ENCODE data around the gene WDR35.
A peak's percentile ranks its signal among the peaks of the same experiment; 100 is the strongest.

Gene WDR35

DNA sequence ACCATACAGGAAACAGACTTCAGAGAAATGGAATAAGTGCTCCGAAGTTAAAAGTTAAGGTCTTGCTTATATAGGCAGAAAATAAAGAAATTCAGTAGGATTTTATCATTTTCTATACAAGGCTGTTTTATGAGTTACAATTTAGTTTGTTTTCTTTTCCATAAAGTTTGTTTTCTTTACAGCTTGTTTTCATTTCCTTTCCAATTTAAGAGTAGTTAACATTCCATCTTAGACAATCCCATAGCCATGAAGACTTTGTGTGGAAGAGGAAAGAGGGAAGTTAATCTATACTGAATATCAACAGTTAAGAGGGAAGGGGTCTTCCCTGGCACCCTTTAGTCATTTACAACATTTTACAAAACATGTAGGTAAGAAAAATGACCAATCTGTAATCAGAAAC, 114.6 kb downstream of the WDR35 start:
- Histone ChIP-seq H3K36me3 (ENCODE audit: control insufficient read depth in 2 of 2, insufficient read depth in 2 of 2, low read length in 2 of 2) (no peaks in the 10 kb centered on the region), H3K9me3 (ENCODE audit: control insufficient read depth in 2 of 2, low read length in 2 of 2) (no peaks in the 10 kb centered on the region), H3K4me1 (ENCODE audit: control insufficient read depth in 2 of 2, insufficient read depth in 2 of 2, low read length in 2 of 2) (no peaks in the 10 kb centered on the region), H3K9ac (ENCODE audit: low read depth in 1 of 2, low read length in 2 of 2) (no peak overlapping the region), H3K27me3 (ENCODE audit: control insufficient read depth in 2 of 2, insufficient read depth in 2 of 2, low read length in 2 of 2) (no peaks in the 10 kb centered on the region), H3K4me3 (ENCODE audit: low read length in 2 of 2) (no peak overlapping the region), H3K27ac (ENCODE audit: low read depth in 2 of 2, low read length in 2 of 2) (no peak overlapping the region)

DNA sequence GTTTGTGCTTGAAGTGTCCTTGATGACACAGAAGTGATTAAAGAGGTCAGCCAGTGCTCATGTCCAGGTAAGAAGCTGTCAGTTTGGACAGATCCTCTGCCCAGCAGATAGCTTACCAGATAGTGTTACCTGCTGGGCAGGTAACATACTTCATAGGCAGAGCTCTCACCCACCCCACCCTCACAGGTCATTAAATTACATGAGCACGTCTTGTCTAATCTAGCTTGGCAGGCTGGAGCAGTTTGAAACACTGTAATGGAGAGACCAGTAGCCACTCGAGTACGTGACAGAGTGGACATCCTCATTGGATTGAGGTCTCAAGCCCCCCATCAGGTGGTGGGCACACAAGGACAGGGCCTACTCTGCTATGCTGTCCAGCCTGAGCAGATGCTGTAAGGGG, 115.2 kb downstream of the WDR35 start:
- H3K36me3 ChIP-seq (ENCODE audit: control insufficient read depth in 2 of 2, insufficient read depth in 2 of 2, low read length in 2 of 2): no peaks in the 10 kb centered on the region
- no peak overlapping the region for H3K4me3 ChIP-seq (ENCODE audit: low read length in 2 of 2)
- no peaks in the 10 kb centered on the region for H3K4me1 ChIP-seq (ENCODE audit: control insufficient read depth in 2 of 2, insufficient read depth in 2 of 2, low read length in 2 of 2)
- no peaks in the 10 kb centered on the region for H3K9me3 ChIP-seq (ENCODE audit: control insufficient read depth in 2 of 2, low read length in 2 of 2)
- H3K27me3 ChIP-seq (ENCODE audit: control insufficient read depth in 2 of 2, insufficient read depth in 2 of 2, low read length in 2 of 2): no peaks in the 10 kb centered on the region
- no peak overlapping the region for H3K27ac ChIP-seq (ENCODE audit: low read depth in 2 of 2, low read length in 2 of 2)
- no peak overlapping the region for H3K9ac ChIP-seq (ENCODE audit: low read depth in 1 of 2, low read length in 2 of 2)

DNA sequence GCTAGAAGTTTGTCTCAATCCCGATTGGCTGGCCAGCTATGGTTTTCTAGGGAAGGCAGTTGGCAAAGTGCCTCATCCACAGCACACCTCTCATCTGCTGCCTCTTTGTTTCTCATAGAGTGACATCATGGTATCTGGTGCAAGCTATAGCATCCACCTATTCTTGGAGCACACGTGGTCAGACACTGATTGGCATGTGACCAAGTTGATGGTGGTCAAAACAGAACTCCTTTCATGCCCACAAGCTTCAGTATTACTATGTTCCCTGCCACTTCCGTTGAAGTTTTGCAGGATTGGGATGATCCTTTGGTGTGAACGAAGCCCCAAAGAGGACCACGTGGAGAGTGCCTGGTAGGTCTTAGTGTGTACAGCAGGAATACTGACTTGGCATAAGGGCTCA, 116.9 kb downstream of the WDR35 start:
- H3K27ac ChIP-seq (ENCODE audit: low read depth in 2 of 2, low read length in 2 of 2): no peak overlapping the region
- no peaks in the 10 kb centered on the region for H3K27me3 ChIP-seq (ENCODE audit: control insufficient read depth in 2 of 2, insufficient read depth in 2 of 2, low read length in 2 of 2)

DNA sequence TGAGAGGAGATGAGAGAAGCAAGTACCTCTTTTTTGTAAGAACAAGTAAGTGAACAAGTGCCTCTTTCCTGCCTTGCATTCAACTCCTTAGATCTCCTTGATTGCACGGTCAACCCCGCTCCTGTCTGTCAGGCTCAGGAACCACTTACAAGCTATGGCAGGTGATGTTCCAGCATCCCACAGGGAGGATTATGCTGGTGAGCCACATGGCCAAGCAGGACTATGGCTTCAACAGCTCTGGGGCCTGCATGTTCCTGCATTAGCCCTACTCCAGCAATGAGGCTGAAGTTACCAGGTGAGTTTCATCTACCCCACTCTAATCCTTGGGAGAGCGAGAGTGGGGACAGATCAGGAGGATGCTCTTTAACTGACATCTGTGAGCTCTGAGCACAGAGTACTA, 117.6 kb downstream of the WDR35 start:
- no peak overlapping the region for H3K27ac ChIP-seq (ENCODE audit: low read depth in 2 of 2, low read length in 2 of 2)
- H3K9ac ChIP-seq (ENCODE audit: low read depth in 1 of 2, low read length in 2 of 2): no peak overlapping the region
- peaks cover 3 to 4% of the 10 kb centered on the region in 2 donors for H3K4me1 ChIP-seq (ENCODE audit: control insufficient read depth in 2 of 2, insufficient read depth in 2 of 2, low read length in 2 of 2)
- H3K27me3 ChIP-seq (ENCODE audit: control insufficient read depth in 2 of 2, insufficient read depth in 2 of 2, low read length in 2 of 2): no peaks in the 10 kb centered on the region
- no peaks in the 10 kb centered on the region for H3K36me3 ChIP-seq (ENCODE audit: control insufficient read depth in 2 of 2, insufficient read depth in 2 of 2, low read length in 2 of 2)
- H3K4me3 ChIP-seq (ENCODE audit: low read length in 2 of 2): no peak overlapping the region
- no peaks in the 10 kb centered on the region for H3K9me3 ChIP-seq (ENCODE audit: control insufficient read depth in 2 of 2, low read length in 2 of 2)

More for the DNA sequence above, 116.9 kb downstream of the WDR35 start:
- peaks cover 3 to 4% of the 10 kb centered on the region in 2 donors for H3K4me1 ChIP-seq (ENCODE audit: control insufficient read depth in 2 of 2, insufficient read depth in 2 of 2, low read length in 2 of 2)
- no peaks in the 10 kb centered on the region for H3K9me3 ChIP-seq (ENCODE audit: control insufficient read depth in 2 of 2, low read length in 2 of 2)
- no peaks in the 10 kb centered on the region for H3K36me3 ChIP-seq (ENCODE audit: control insufficient read depth in 2 of 2, insufficient read depth in 2 of 2, low read length in 2 of 2)
- no peak overlapping the region for H3K9ac ChIP-seq (ENCODE audit: low read depth in 1 of 2, low read length in 2 of 2)
- H3K4me3 ChIP-seq (ENCODE audit: low read length in 2 of 2): no peak overlapping the region

DNA sequence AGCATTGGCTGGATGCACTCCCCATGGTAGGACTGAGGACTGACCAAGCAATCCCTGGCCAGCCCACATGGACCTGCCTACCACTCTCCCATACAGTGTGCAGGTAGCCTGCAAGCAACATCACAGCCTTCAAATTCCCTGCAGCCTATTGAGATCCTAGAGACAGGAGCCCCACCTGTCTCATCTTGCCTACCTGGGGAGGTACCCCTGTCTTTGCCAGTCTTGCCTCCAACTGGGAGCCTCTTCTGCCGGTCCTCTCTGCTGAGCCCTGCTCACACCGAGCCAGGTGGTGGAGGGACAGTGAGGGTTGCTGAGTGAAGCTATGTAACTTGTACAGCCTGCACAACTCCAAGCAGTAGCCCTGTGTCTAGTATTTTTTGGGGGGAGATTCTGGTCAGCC, 118.1 kb downstream of the WDR35 start:
- Histone ChIP-seq H3K4me1 (ENCODE audit: control insufficient read depth in 2 of 2, insufficient read depth in 2 of 2, low read length in 2 of 2) (peaks cover 3 to 4% of the 10 kb centered on the region in 2 donors), H3K9ac (ENCODE audit: low read depth in 1 of 2, low read length in 2 of 2) (no peak overlapping the region), H3K36me3 (ENCODE audit: control insufficient read depth in 2 of 2, insufficient read depth in 2 of 2, low read length in 2 of 2) (no peaks in the 10 kb centered on the region), H3K27me3 (ENCODE audit: control insufficient read depth in 2 of 2, insufficient read depth in 2 of 2, low read length in 2 of 2) (no peaks in the 10 kb centered on the region), H3K27ac (ENCODE audit: low read depth in 2 of 2, low read length in 2 of 2) (no peak overlapping the region), H3K4me3 (ENCODE audit: low read length in 2 of 2) (no peak overlapping the region), H3K9me3 (ENCODE audit: control insufficient read depth in 2 of 2, low read length in 2 of 2) (no peaks in the 10 kb centered on the region)

DNA sequence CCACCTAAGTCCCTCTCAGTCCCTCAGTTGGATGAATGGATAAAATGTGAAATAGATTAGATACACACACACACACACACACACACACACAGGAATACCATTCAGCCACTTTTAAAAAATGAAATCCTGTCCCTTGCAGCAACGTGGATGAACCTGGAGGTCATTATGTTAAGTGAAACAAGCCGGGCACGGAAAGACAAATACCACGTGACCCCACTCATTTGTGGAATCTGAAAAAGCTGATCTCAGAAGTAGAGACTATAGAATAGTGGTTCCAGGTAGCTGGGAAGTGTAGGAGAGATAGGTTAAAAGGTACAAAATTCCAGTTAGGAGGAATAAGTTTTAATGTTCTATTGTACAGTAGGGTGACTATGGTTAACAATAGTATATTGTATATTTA, 119.1 kb downstream of the WDR35 start:
- Histone ChIP-seq H3K9me3 (ENCODE audit: control insufficient read depth in 2 of 2, low read length in 2 of 2) (no peaks in the 10 kb centered on the region), H3K4me3 (ENCODE audit: low read length in 2 of 2) (no peak overlapping the region), H3K27ac (ENCODE audit: low read depth in 2 of 2, low read length in 2 of 2) (no peak overlapping the region), H3K27me3 (ENCODE audit: control insufficient read depth in 2 of 2, insufficient read depth in 2 of 2, low read length in 2 of 2) (no peaks in the 10 kb centered on the region), H3K36me3 (ENCODE audit: control insufficient read depth in 2 of 2, insufficient read depth in 2 of 2, low read length in 2 of 2) (no peaks in the 10 kb centered on the region), H3K9ac (ENCODE audit: low read depth in 1 of 2, low read length in 2 of 2) (no peak overlapping the region), H3K4me1 (ENCODE audit: control insufficient read depth in 2 of 2, insufficient read depth in 2 of 2, low read length in 2 of 2) (peaks cover 3 to 4% of the 10 kb centered on the region in 2 donors)

DNA sequence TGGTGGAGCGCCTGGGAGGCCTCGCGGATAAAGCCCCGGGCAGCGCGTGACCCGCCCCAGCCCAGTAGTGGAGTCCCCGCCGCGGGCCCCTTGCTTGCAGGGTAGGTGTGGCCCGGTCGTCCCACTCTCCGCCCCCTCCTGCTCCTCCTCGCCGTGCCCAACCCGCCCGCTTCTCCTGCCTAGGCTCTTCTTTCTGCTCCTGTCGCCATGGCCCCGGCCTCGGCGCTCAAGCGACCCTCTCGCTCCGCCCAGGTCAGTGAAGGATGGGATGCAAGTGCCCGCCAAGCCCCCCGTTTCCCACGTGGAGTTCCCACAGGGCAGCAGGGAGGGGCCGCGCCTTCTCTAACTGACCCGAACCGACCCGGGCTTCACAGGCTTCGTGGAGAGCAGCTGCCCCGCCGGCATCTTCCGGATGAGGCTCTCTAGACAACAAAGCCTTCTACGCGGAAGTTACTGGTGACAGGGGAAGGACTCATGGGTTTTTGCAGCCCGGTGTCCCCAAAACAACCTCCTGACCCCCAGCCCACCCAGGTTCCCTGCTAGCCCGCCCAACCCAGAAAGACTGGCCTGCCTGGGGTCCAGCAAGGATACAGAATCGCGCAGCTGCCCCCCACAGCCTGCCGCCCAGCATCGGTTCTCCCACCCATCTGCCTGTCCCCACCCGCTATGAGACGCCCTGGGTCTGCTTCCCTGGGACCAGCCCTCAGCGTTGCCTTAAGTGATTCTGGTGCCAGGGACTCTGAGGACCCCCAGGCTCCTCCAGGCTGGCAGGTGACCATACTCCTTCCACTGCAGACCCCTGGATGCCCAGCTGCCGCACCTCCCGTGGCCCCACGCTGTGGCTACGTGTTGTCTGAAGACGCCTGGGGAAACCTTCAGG, 121.0 kb downstream of the WDR35 start:
- Histone ChIP-seq H3K9ac (ENCODE audit: low read depth in 1 of 2, low read length in 2 of 2) (peak overlapping the region; percentile 5 to 18), H3K36me3 (ENCODE audit: control insufficient read depth in 2 of 2, insufficient read depth in 2 of 2, low read length in 2 of 2) (no peaks in the 10 kb centered on the region), H3K9me3 (ENCODE audit: control insufficient read depth in 2 of 2, low read length in 2 of 2) (no peaks in the 10 kb centered on the region), H3K4me1 (ENCODE audit: control insufficient read depth in 2 of 2, insufficient read depth in 2 of 2, low read length in 2 of 2) (peaks cover 3 to 4% of the 10 kb centered on the region in 2 donors), H3K4me3 (ENCODE audit: low read length in 2 of 2) (peak overlapping the region; percentile 64 to 69), H3K27me3 (ENCODE audit: control insufficient read depth in 2 of 2, insufficient read depth in 2 of 2, low read length in 2 of 2) (no peaks in the 10 kb centered on the region), H3K27ac (ENCODE audit: low read depth in 2 of 2, low read length in 2 of 2) (no peak overlapping the region)

DNA sequence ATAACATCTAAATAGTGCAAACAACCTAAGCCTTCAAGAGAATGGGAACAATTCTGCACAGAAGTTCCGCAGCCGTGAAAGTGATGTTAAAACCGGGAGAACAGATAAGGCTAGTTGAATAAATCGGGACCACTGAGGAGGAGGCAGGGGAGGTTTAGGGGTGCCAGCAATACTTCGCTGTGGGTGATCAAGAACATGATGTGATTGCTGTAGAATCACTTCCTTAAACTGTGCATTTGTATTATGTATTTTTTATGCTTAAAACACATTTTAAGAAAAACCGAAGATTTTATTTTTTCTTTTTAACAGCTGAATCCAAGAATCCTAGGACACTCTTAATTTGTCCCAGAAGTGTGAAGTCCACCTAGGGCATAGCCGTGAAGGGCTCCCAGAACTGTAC, 121.7 kb downstream of the WDR35 start:
- H3K27ac ChIP-seq (ENCODE audit: low read depth in 2 of 2, low read length in 2 of 2): no peak overlapping the region
- peak overlapping the region; percentile 5 to 18 for H3K9ac ChIP-seq (ENCODE audit: low read depth in 1 of 2, low read length in 2 of 2)
- H3K4me3 ChIP-seq (ENCODE audit: low read length in 2 of 2): peak overlapping the region; percentile 64 to 69

DNA sequence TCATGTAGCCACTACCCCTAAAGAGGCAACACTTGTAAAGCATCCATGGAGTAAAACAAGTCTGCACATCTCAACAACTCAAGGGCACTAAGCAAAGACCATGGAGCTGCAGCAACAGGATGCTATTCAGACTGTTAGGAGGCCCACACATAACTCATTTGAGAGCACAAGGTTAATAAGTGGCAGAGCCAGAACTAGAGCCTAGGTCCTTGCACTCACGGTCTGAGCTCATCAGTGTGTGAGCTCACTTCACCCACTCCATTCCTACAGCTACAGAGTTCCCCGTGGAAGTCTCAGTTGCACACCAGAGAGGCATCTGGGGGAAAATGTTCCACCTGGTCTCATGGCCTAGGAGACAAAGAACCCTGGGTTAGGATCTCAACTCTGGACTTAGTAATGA, 123.1 kb downstream of the WDR35 start:
- Histone ChIP-seq H3K36me3 (ENCODE audit: control insufficient read depth in 2 of 2, insufficient read depth in 2 of 2, low read length in 2 of 2) (no peaks in the 10 kb centered on the region), H3K4me1 (ENCODE audit: control insufficient read depth in 2 of 2, insufficient read depth in 2 of 2, low read length in 2 of 2) (peaks cover 7 to 8% of the 10 kb centered on the region in 2 donors), H3K4me3 (ENCODE audit: low read length in 2 of 2) (no peak overlapping the region), H3K9me3 (ENCODE audit: control insufficient read depth in 2 of 2, low read length in 2 of 2) (no peaks in the 10 kb centered on the region), H3K9ac (ENCODE audit: low read depth in 1 of 2, low read length in 2 of 2) (no peak overlapping the region), H3K27ac (ENCODE audit: low read depth in 2 of 2, low read length in 2 of 2) (no peak overlapping the region), H3K27me3 (ENCODE audit: control insufficient read depth in 2 of 2, insufficient read depth in 2 of 2, low read length in 2 of 2) (no peaks in the 10 kb centered on the region)

More for the DNA sequence above, 121.7 kb downstream of the WDR35 start:
- Histone ChIP-seq H3K36me3 (ENCODE audit: control insufficient read depth in 2 of 2, insufficient read depth in 2 of 2, low read length in 2 of 2) (no peaks in the 10 kb centered on the region), H3K27me3 (ENCODE audit: control insufficient read depth in 2 of 2, insufficient read depth in 2 of 2, low read length in 2 of 2) (no peaks in the 10 kb centered on the region), H3K9me3 (ENCODE audit: control insufficient read depth in 2 of 2, low read length in 2 of 2) (no peaks in the 10 kb centered on the region), H3K4me1 (ENCODE audit: control insufficient read depth in 2 of 2, insufficient read depth in 2 of 2, low read length in 2 of 2) (peaks cover 7 to 8% of the 10 kb centered on the region in 2 donors)

DNA sequence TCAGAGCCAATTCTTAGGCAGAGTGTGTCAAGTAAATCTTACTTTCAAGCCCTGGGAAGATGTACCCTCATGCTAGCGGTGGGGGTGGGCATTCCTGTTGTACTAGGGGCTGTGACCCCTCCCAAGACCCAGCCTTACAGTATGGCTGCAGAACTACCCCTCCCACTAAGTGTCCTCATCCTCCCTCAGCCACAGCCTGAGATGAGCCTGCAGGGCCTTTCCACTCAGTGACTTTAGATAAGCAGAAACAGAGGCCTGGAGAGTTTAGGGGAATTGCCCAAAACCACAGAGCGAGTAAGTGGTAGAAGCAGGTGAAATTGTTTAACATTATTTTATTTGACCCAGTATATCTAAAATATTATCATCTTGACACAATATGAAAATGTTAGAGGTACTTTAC, 124.8 kb downstream of the WDR35 start:
- no peak overlapping the region for H3K4me3 ChIP-seq (ENCODE audit: low read length in 2 of 2)
- no peaks in the 10 kb centered on the region for H3K9me3 ChIP-seq (ENCODE audit: control insufficient read depth in 2 of 2, low read length in 2 of 2)
- no peak overlapping the region for H3K27ac ChIP-seq (ENCODE audit: low read depth in 2 of 2, low read length in 2 of 2)
- peaks cover 7 to 8% of the 10 kb centered on the region in 2 donors for H3K4me1 ChIP-seq (ENCODE audit: control insufficient read depth in 2 of 2, insufficient read depth in 2 of 2, low read length in 2 of 2)
- H3K27me3 ChIP-seq (ENCODE audit: control insufficient read depth in 2 of 2, insufficient read depth in 2 of 2, low read length in 2 of 2): no peaks in the 10 kb centered on the region
- H3K9ac ChIP-seq (ENCODE audit: low read depth in 1 of 2, low read length in 2 of 2): no peak overlapping the region
- no peaks in the 10 kb centered on the region for H3K36me3 ChIP-seq (ENCODE audit: control insufficient read depth in 2 of 2, insufficient read depth in 2 of 2, low read length in 2 of 2)
